DMS 273 (cell line): Measurements from ENCODE around the gene LIPK.
"Not testable (repeated sequence)": the region's sequence is repeated elsewhere in the genome, so short reads cannot be mapped to it uniquely, and the experiment has no call there.

Source experiments
- DNase-seq: peaks from one replicate; lab custom pipeline; 2025; ENCODE audit not compliant: unreplicated experiment; lab: John Stamatoyannopoulos, UW

Gene LIPK

GRCh38 chr10:88705958-88706357 is at the start of gene LIPK:
LIPK (plus strand) TSS chr10:88706249; CDS start chr10:88724544, 18,295 bp downstream.
- DNase-seq = no peak

GRCh38 chr10:88657901-88658300 is 48.1 kb upstream of the LIPK start:
- DNase-seq = no peak

- no peak for DNase-seq
These were observed 46.1 kb upstream of the LIPK start for GRCh38 chr10:88659725-88660597.

- DNase-seq = no peak
These were observed 45.5 kb upstream of the LIPK start for GRCh38 chr10:88660598-88660884.

GRCh38 chr10:88661018-88661417 is 45.0 kb upstream of the LIPK start:
- DNase-seq = no peak

GRCh38 chr10:88661577-88661976 is 44.5 kb upstream of the LIPK start:
- no peak for DNase-seq

- DNase-seq = not testable (repeated sequence)
These were observed 42.9 kb upstream of the LIPK start for GRCh38 chr10:88663153-88663552.

- no peak for DNase-seq
These were observed 41.9 kb upstream of the LIPK start, which contains the start of gene LIPF for GRCh38 chr10:88664142-88664541. LIPF (plus strand) TSS chr10:88664442; CDS start chr10:88667298, 2,856 bp downstream.

GRCh38 chr10:88668465-88668864 is 37.6 kb upstream of the LIPK start:
- DNase-seq = no peak

GRCh38 chr10:88670497-88670896 is 35.6 kb upstream of the LIPK start:
- DNase-seq = no peak

- DNase-seq = no peak
These were observed 34.0 kb upstream of the LIPK start for GRCh38 chr10:88672041-88672440.

GRCh38 chr10:88676283-88677060 is 29.6 kb upstream of the LIPK start:
- DNase-seq = no peak

- no peak for DNase-seq
These were observed 25.1 kb upstream of the LIPK start for GRCh38 chr10:88680958-88681357.

- DNase-seq = no peak
These were observed 23.6 kb upstream of the LIPK start for GRCh38 chr10:88682491-88682890.

- peak; percentile 19 for DNase-seq
These were observed 18.1 kb upstream of the LIPK start for GRCh38 chr10:88687853-88688467.

GRCh38 chr10:88689366-88689765 is 16.7 kb upstream of the LIPK start:
- DNase-seq = no peak

- peak; percentile 11 for DNase-seq
These were observed 12.5 kb upstream of the LIPK start for GRCh38 chr10:88693392-88694020.

- no peak for DNase-seq
These were observed 3.0 kb upstream of the LIPK start for GRCh38 chr10:88702848-88703597.

- DNase-seq = no peak
These were observed 1.5 kb downstream of the LIPK start for GRCh38 chr10:88707429-88708155.

GRCh38 chr10:88709361-88709760 is 3.3 kb downstream of the LIPK start:
- not testable (repeated sequence) for DNase-seq
